GM21619 (cell line): ENCODE data around the gene PPP1R14C.

Source experiments
- ATAC-seq: cut with Tn5 transposase; IDR thresholded peaks from one replicate; pipeline ENCODE4 v1.9.1; 2021; ENCODE audit not compliant: unreplicated experiment

Gene PPP1R14C, protein sequence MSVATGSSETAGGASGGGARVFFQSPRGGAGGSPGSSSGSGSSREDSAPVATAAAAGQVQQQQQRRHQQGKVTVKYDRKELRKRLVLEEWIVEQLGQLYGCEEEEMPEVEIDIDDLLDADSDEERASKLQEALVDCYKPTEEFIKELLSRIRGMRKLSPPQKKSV

DNA sequence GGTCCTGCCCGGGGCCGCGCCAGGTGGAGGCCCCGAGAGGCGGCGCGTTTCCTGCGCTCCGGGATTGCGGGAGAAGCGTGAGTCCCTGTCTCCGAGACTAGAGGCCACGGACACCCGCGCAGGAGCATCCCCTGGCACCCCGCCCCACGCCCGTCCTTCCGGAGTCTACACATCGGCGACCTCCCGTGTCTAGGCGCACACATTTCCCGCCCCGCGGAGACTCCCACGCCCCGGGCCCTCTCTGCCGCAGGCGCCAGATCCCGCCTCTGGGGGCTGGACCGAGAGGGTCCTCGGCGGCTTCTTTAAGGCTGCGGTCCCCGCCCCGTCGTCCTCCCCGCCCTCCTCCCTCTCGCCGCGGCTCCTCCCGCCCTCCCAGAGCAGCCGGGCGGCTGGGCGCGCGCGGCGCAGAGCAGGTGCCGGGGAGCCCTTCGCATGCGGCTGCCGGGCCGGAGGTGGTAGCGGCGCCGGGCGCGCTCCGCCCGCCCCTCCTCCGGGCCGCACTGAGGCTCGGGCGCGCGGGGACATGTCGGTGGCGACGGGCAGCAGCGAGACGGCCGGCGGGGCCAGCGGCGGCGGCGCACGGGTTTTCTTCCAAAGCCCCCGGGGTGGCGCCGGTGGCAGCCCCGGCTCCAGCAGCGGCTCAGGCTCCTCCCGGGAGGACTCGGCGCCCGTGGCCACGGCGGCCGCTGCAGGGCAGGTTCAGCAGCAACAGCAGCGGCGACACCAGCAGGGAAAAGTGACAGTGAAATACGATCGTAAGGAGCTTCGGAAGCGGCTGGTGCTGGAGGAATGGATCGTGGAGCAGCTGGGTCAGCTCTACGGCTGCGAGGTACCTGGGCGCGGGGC lies at the start of gene PPP1R14C:
Gene PPP1R14C, plus strand, starts transcription at position 375 of the 846 bp plus-strand sequence. Its CDS starts 149 bp downstream, at position 524.
- no peak for ATAC-seq

GRCh38 chr6:150093397-150093796 lies 49.4 kb upstream of the PPP1R14C start:
- no peak for ATAC-seq

DNA sequence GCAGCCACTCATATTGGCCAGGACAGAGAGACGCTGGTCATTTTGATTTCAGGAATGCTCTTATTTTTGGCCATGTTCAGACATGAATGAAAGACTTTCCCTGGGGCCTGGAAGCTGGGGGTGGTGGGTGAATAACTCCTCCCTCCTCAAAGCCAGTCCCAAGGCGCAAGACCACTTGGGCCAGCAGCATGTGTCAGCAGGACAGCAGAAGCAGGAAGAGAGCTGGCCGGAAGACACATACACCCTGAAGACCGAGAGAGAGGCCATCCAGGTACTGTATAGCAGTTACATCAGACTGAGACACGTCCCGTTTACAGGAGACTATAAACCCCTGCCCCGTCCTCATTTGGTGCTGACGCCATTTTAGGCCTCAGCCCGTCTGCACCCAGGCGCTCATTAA lies 44.7 kb upstream of the PPP1R14C start:
- ATAC-seq, result no peak

GRCh38 chr6:150099546-150099945 lies 43.3 kb upstream of the PPP1R14C start:
- no peak for ATAC-seq

GRCh38 chr6:150099953-150100352 lies 42.9 kb upstream of the PPP1R14C start:
- ATAC-seq, result no peak

- no peak for ATAC-seq
Measured at GRCh38 chr6:150100745-150101144, 42.1 kb upstream of the PPP1R14C start.

- ATAC-seq, result no peak
Measured at GRCh38 chr6:150102750-150103270, 40.0 kb upstream of the PPP1R14C start.

DNA sequence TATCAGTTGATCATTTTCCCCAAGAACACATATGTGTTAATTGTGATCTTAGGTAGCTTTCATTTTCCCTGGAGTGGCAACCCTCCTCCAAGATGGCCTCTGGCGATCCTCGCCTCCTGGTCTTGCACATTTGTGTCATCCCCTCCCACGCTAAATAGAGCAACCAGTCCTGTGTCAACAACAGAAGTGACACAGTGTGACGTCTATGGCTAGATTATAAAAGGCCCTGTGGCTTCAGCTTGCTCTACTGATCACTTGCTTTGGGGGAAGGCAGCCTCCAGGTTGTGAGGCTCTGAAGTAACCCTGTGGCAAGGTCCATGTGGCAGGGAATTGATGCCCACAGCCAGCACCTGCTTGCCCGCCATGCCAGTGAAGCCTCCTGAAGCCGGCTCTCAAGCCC lies 30.6 kb upstream of the PPP1R14C start:
- no peak for ATAC-seq

DNA sequence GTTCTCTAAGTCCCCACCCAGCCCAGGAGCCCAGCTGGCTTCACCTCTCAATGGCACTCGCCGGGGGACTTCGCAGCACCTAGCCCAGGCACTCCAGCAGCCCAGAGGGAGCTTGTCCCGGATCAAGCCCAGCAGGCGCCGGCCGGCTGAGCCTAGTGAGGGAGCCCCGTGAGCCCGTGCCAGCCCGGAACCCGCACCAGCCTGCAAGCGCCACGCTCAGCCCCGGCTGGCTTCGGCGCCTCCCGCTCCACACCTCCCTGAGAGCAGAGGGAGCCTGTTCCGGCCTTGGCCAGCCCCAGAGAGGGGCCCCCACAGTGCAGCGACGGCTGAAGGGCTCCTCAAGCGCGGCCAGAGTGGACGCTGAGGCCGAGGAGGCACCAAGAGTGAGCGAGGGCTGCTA lies 27.1 kb upstream of the PPP1R14C start:
- no peak for ATAC-seq

- no peak for ATAC-seq
Measured at GRCh38 chr6:150116200-150116800, 26.5 kb upstream of the PPP1R14C start.

- ATAC-seq, result no peak
Measured at GRCh38 chr6:150118203-150118602, 24.6 kb upstream of the PPP1R14C start.

- no peak for ATAC-seq
Measured at GRCh38 chr6:150118627-150119026, 24.2 kb upstream of the PPP1R14C start.

- no peak for ATAC-seq
Measured at GRCh38 chr6:150119173-150119572, 23.7 kb upstream of the PPP1R14C start.

- ATAC-seq, result no peak
Measured at GRCh38 chr6:150123645-150124044, 19.2 kb upstream of the PPP1R14C start.

DNA sequence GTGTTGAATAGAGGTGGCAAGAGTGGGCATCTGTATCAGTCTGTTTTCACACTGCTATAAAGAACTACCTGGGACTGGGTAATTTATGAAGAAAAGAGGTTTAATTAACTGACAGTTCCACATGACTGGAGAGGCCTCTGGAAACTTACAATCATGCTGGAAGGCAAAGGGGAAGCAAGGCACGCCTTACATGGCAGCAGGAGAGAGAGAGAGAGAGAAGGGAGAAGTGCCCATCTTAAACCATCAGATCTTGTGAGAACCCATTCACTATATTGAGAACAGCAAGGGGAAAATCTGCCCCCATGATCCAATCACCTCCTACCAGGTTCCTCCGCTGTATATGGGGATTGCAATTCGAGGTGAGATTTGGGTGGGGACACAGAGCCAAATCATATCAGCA lies 18.6 kb upstream of the PPP1R14C start:
- ATAC-seq, result no peak

GRCh38 chr6:150126641-150127291 lies 16.1 kb upstream of the PPP1R14C start:
- ATAC-seq, result no peak

- ATAC-seq, result no peak
Measured at GRCh38 chr6:150128425-150128824, 14.4 kb upstream of the PPP1R14C start.

- no peak for ATAC-seq
Measured at GRCh38 chr6:150129616-150130505, 13.0 kb upstream of the PPP1R14C start.

DNA sequence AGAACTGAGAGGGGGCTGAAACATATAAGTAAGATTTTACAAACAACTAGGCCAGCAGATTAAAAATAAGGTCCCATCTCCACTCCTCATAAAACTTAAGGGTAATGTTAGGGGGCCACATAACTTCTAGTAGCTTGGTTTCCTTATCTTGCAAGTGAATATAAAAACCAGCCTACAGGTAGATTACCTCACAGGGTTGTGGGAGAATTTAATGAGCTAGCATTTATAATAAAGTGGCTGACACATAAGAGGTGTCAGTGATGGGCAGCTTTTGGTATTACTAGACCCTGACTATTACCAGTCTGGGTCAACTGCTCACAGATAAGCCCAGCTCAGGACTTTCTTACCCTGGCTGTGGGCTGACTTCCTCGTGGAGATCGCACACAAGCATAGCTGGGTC lies 9.2 kb upstream of the PPP1R14C start:
- no peak for ATAC-seq

- no peak for ATAC-seq
Measured at GRCh38 chr6:150134280-150134920, 8.4 kb upstream of the PPP1R14C start.
